Gastroesophageal sphincter (tissue), 3 donors: ENCODE measurements around the gene PRR14L.
"Not testable (repeated sequence)": the region's sequence is repeated elsewhere in the genome, so short reads cannot be mapped to it uniquely, and the experiment has no call there.

ENCODE experiments used
- CTCF ChIP-seq, 4 experiments: fragments of 200-600 bp in 2 of 4; fragments of 450-650 bp in 2 of 4; sonication (generic) in 1 of 4; IDR thresholded peaks; one replicate each; pipeline ENCODE4 v1.5.1; 2017 to 2019; ENCODE audit warnings: antibody characterized with exemption in 4 of 4, mild to moderate bottlenecking in 2 of 4, moderate library complexity in 2 of 4
- POLR2A ChIP-seq, 2 donors: fragments of 450-650 bp; IDR thresholded peaks; one replicate each; pipeline ENCODE4 v1.6.1; 2017; ENCODE audit warnings: antibody characterized with exemption in 2 of 2, mild to moderate bottlenecking in 2 of 2, moderate library complexity in 1 of 2
- POLR2AphosphoS5 ChIP-seq: sonication (generic); formaldehyde crosslinking; IDR thresholded peaks from one replicate; pipeline ENCODE4 v1.6.1; 2017; ENCODE audit warnings: antibody characterized with exemption

- TF ChIP-seq CTCF (IDR thresholded peaks at IDR 0.05); POLR2A (IDR thresholded peaks at IDR 0.05); POLR2AphosphoS5: not testable (repeated sequence)
Observed at GRCh38 chr22:31674219-31674618, 75.7 kb downstream of the PRR14L start.
